Kidney (tissue), 14 donors: ENCODE results near the gene TMEM9. TPM values are rescaled to one million over a fixed set of nuclear protein-coding genes. Genes with fewer than 3 reads are reported as not detected.

ENCODE experiments used
- DNase-seq, 5 donors: peaks; one replicate each; pipeline ENCODE4 v3.0.0-alpha.2; 2013 to 2020
- FAIRE-seq: peaks from 2 replicates; lab custom pipeline; 2012; peaks lifted over from hg19 to GRCh38; lab: Jason Lieb, UNC
- H3K27ac ChIP-seq, 2 donors: one replicate each; pipeline ENCODE4 v1.7.0; 2013; ENCODE audit warnings: low read depth in 2 of 2, low read length in 2 of 2, inconsistent platforms in 1 of 2
- H3K27me3 ChIP-seq: one replicate; pipeline ENCODE4 v1.7.1; 2013; ENCODE audit warnings: low read length, inconsistent platforms; ENCODE audit not compliant: control insufficient read depth, insufficient read depth
- H3K36me3 ChIP-seq, 3 donors: one replicate each; pipeline versions ENCODE4 v1.7.0 to v1.7.1; 2013; ENCODE audit warnings: low read length in 3 of 3, control low read depth in 1 of 3, inconsistent platforms in 1 of 3; ENCODE audit not compliant: insufficient read depth in 3 of 3, control insufficient read depth in 2 of 3
- H3K4me1 ChIP-seq, 3 donors: one replicate each; pipeline versions ENCODE4 v1.7.0 to v1.7.1; 2013; ENCODE audit warnings: low read length in 3 of 3, inconsistent platforms in 1 of 3, low read depth in 1 of 3; ENCODE audit not compliant: control insufficient read depth in 2 of 3, insufficient read depth in 2 of 3
- H3K4me3 ChIP-seq, 3 donors: one replicate each; pipeline versions ENCODE4 v1.7.0 to v1.8.1; 2013; ENCODE audit warnings: low read length in 3 of 3, control low read depth in 1 of 3, inconsistent platforms in 1 of 3
- H3K9ac ChIP-seq, 3 donors: one replicate each; pipeline versions ENCODE4 v1.7.0 to v1.7.1; 2013; ENCODE audit warnings: low read length in 3 of 3, control low read depth in 1 of 3, inconsistent platforms in 1 of 3
- H3K9me3 ChIP-seq, 3 donors: one replicate each; pipeline versions ENCODE4 v1.7.0 to v1.7.1; 2013; ENCODE audit warnings: low read length in 3 of 3, control low read depth in 1 of 3, inconsistent platforms in 1 of 3; ENCODE audit not compliant: control insufficient read depth in 2 of 3, insufficient read depth in 1 of 3
- intact Hi-C: fragments of 100-400 bp; cut with DNase I; formaldehyde crosslinking; loops from one replicate; pipeline ENCODE4 v1.11.1; 2022
- polyA plus RNA-seq: library from polyadenylated mRNA; stranded (reverse); fragments of 350-450 nt; fragmentation: Illumina TruSeq; extraction: RNeasy Lipid Tissue Mini Kit (QIAGEN cat#74804); gene quantifications from one replicate; pipeline ENCODE4 v1.2.3, GENCODE V29; 2014; ENCODE audit warnings: low read depth, low replicate concordance; ENCODE audit not compliant: insufficient read depth
- total RNA-seq: library from RNA; stranded (reverse); fragmentation: NEBNext Ultra II Directional; extraction: Animal tissue kit (Norgen Biotek cat#: 25700); gene quantifications from one replicate; pipeline ENCODE4 v1.2.1, GENCODE V29; 2021
- TF ChIP-seq, protein P1 (sequence below): IDR thresholded peaks from 3 replicates; pipeline ENCODE4 v1.5.1; 2012; ENCODE audit warnings: mild to moderate bottlenecking, moderate library complexity, borderline replicate concordance; ENCODE audit not compliant: insufficient read depth; ENCODE audit errors: extremely low read depth
- donor health status: control.
- donor health status: control.
- donor health status: control.
- donor health status: control.
- donor health status: control.
- donor health status: DM: yes; HTN: yes; CAD: no.
- donor health status: Normal renal cell carcinoma (clear cell type).

Gene TMEM9
- total and polyA plus RNA-seq, 2 donors from 2014 or later, result 81.9 to 166 TPM

DNA sequence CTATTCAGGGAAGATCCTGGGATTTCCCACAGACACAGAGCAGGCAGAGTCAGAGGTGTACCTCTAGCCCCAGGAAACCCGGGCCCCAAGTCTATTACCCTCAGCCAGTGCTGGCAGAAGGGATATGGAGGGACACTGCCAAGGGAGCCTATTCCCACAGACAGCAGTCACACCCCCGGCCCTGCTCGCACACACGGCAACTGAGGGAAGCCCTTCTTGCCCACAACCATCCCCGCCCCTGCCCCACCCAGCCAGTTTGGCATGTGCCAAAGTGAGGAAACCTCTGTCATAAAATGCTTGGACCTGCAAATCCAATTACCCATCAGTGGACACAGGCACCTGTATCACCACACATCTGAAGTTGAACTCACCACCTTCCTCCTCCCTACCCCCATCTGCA, 48.6 kb downstream of the TMEM9 start:
- DNase-seq, result peak in 1 of 5 donors; percentile 51
- TF ChIP-seq, protein P1, sequence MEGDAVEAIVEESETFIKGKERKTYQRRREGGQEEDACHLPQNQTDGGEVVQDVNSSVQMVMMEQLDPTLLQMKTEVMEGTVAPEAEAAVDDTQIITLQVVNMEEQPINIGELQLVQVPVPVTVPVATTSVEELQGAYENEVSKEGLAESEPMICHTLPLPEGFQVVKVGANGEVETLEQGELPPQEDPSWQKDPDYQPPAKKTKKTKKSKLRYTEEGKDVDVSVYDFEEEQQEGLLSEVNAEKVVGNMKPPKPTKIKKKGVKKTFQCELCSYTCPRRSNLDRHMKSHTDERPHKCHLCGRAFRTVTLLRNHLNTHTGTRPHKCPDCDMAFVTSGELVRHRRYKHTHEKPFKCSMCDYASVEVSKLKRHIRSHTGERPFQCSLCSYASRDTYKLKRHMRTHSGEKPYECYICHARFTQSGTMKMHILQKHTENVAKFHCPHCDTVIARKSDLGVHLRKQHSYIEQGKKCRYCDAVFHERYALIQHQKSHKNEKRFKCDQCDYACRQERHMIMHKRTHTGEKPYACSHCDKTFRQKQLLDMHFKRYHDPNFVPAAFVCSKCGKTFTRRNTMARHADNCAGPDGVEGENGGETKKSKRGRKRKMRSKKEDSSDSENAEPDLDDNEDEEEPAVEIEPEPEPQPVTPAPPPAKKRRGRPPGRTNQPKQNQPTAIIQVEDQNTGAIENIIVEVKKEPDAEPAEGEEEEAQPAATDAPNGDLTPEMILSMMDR, result no peak
- Histone ChIP-seq H3K4me3 (no peak overlapping the region), H3K9me3 (no peaks in the 10 kb centered on the region), H3K27ac (no peak overlapping the region), H3K36me3 (no peaks in the 10 kb centered on the region), H3K4me1 (no peaks in the 10 kb centered on the region), H3K27me3 (no peaks in the 10 kb centered on the region), H3K9ac (no peak overlapping the region)
- no peak for FAIRE-seq
- intact Hi-C loops, result no loop called here

DNA sequence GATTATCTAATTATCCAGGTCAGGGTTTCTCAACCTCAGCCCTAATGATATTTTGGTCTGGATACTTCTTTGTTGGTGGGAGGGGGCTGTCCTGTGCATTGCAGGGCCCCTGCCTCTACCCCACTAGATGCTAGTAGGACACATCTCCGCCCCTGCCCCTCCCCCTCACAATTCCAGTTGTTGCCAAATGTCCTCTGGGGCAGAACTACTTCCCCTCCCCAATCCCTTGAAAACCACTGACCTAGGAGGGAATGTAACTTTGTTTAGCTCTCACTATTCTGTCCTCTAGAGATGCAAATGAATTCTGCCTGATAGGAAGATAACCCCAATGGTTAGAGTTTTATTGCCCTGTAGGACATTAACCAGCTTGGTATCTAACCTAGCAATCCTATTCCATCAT, 50.1 kb downstream of the TMEM9 start:
- no peaks in the 10 kb centered on the region for H3K27me3 ChIP-seq
- no peak overlapping the region for H3K27ac ChIP-seq
- no peaks in the 10 kb centered on the region for H3K4me1 ChIP-seq
- intact Hi-C loops, result no loop called here
- H3K4me3 ChIP-seq, result no peak overlapping the region
- no peak overlapping the region for H3K9ac ChIP-seq
- FAIRE-seq (no peak), DNase-seq (no peak)
- TF ChIP-seq, protein P1, result no peak
- no peaks in the 10 kb centered on the region for H3K36me3 ChIP-seq
- no peaks in the 10 kb centered on the region for H3K9me3 ChIP-seq

DNA sequence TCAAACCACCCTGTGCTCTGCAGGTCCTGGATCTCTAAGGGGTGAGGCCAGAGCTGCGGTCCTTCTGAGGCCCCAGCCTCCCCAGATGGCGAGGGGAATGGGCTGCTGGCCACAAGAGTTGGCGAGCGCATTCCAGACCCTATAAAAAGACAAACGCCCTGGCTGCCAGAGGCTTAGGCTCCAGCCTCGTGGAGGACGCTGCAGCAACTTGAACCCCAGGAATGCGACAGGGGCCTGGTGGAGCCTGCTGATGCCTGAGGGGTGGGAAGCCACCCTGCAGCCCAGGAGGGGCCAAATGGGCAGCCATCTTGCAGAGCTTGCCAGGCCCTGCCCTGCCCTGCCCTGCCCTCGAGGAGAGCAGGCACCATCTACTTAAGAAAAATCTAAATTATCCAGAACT, 50.6 kb downstream of the TMEM9 start:
- no peak for DNase-seq
- Histone ChIP-seq H3K27ac (no peak overlapping the region), H3K36me3 (no peaks in the 10 kb centered on the region), H3K4me1 (no peaks in the 10 kb centered on the region), H3K9ac (no peak overlapping the region), H3K9me3 (no peaks in the 10 kb centered on the region), H3K4me3 (no peak overlapping the region), H3K27me3 (no peaks in the 10 kb centered on the region)
- intact Hi-C loops, result no loop called here
- FAIRE-seq, result no peak
- TF ChIP-seq, protein P1, result no peak
